Effector memory CD8-positive, alpha-beta T cell (primary cell): ENCODE data around the gene EMSY.
"Not testable (repeated sequence)": the region's sequence is repeated elsewhere in the genome, so short reads cannot be mapped to it uniquely, and the experiment has no call there.

Experiments
- ATAC-seq: fragments of 150-1000 bp; cut with Tn5 transposase; replicated peaks from 2 replicates; pipeline ENCODE4 v1.10.0; 2021; ENCODE audit warnings: mild to moderate bottlenecking, moderate library complexity
- DNase-seq, 3 experiments: peaks; one replicate each; pipeline ENCODE4 v3.0.0; 2021
- H3K27ac Mint-ChIP-seq, 2 donors: one replicate each; pipeline ENCODE4 v1.8.0; 2022; ENCODE audit warnings: mild to moderate bottlenecking in 2 of 2, mixed read lengths in 2 of 2, moderate library complexity in 2 of 2
- H3K27me3 Mint-ChIP-seq, 2 donors: one replicate each; pipeline ENCODE4 v1.8.0; 2022; ENCODE audit warnings: mixed read lengths in 2 of 2
- H3K36me3 Mint-ChIP-seq: one replicate; pipeline ENCODE4 v1.8.0; 2022; ENCODE audit warnings: mild to moderate bottlenecking, moderate library complexity, mixed read lengths; ENCODE audit not compliant: insufficient read depth
- H3K4me1 Mint-ChIP-seq, 2 donors: one replicate each; pipeline ENCODE4 v1.8.0; 2022; ENCODE audit warnings: low read depth in 2 of 2, mixed read lengths in 2 of 2
- H3K4me3 Mint-ChIP-seq, 2 donors: one replicate each; pipeline ENCODE4 v1.8.0; 2022; ENCODE audit warnings: mild to moderate bottlenecking in 2 of 2, mixed read lengths in 2 of 2, moderate library complexity in 2 of 2
- H3K9me3 Mint-ChIP-seq, 2 donors: one replicate each; pipeline ENCODE4 v1.8.0; 2022; ENCODE audit warnings: mixed read lengths in 2 of 2
- total RNA-seq, 9 experiments: gene quantifications; one replicate each; lab custom pipeline; 2026; lab: John Stamatoyannopoulos, UW

Gene EMSY, protein sequence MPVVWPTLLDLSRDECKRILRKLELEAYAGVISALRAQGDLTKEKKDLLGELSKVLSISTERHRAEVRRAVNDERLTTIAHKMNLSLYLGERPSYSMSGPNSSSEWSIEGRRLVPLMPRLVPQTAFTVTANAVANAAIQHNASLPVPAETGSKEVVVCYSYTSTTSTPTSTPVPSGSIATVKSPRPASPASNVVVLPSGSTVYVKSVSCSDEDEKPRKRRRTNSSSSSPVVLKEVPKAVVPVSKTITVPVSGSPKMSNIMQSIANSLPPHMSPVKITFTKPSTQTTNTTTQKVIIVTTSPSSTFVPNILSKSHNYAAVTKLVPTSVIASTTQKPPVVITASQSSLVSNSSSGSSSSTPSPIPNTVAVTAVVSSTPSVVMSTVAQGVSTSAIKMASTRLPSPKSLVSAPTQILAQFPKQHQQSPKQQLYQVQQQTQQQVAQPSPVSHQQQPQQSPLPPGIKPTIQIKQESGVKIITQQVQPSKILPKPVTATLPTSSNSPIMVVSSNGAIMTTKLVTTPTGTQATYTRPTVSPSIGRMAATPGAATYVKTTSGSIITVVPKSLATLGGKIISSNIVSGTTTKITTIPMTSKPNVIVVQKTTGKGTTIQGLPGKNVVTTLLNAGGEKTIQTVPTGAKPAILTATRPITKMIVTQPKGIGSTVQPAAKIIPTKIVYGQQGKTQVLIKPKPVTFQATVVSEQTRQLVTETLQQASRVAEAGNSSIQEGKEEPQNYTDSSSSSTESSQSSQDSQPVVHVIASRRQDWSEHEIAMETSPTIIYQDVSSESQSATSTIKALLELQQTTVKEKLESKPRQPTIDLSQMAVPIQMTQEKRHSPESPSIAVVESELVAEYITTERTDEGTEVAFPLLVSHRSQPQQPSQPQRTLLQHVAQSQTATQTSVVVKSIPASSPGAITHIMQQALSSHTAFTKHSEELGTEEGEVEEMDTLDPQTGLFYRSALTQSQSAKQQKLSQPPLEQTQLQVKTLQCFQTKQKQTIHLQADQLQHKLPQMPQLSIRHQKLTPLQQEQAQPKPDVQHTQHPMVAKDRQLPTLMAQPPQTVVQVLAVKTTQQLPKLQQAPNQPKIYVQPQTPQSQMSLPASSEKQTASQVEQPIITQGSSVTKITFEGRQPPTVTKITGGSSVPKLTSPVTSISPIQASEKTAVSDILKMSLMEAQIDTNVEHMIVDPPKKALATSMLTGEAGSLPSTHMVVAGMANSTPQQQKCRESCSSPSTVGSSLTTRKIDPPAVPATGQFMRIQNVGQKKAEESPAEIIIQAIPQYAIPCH (N-terminal part only)
- total RNA-seq, result 25.0 to 81.1 (median 47.2) reads per million in 9 experiments

DNA sequence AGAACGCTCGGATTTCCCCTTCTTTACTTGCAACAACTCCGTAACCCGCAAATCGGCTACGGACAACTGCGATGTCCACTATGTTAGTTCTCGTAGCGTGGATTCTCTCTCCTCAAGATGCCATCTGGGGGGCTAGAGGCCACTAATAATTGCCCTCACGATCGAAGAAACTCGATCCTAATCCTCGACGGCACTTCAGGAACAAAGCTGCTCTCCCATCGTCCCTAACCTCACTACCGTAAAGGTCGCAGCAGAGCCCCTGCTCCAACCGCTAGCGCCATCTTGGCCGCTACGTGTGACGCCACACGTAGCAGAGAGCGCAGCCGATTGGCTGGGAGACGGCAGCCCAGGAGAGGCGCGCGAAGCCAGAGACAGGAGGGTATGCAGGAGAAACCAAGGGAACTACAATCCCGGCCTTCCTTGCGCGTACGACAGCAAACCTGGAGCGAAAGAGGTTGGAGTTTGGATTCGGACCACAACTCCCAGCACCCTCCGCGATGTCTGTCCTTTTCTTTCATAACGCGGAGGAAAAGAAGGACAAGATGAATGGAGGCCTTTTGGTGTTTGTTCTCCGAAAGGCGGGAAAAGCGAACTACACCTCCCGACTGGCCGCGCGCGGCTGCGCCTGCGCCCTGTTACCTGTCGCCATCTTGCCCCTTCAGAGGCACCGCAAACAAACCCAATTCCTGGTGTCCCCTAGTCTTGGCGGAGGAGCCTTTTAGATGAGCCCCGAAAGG lies at the start of gene EMSY:
TSS of gene EMSY (plus strand) at position 635 of the 737 bp plus-strand sequence. CDS start 1,921 bp downstream, outside the sequence.
- H3K4me1 Mint-ChIP-seq, result peaks cover 23 to 44% of the 10 kb centered on the region in 2 donors
- peaks cover 20% of the 10 kb centered on the region for H3K36me3 Mint-ChIP-seq
- DNase-seq (peak; percentile 81 to 83 (median 81)), ATAC-seq (peak; percentile 90)
- no peaks in the 10 kb centered on the region for H3K27me3 Mint-ChIP-seq
- H3K27ac Mint-ChIP-seq, result peak within 1 kb of the TSS; percentile 94
- no peaks in the 10 kb centered on the region for H3K9me3 Mint-ChIP-seq
- H3K4me3 Mint-ChIP-seq, result peak within 1 kb of the TSS; percentile 92 to 95

DNA sequence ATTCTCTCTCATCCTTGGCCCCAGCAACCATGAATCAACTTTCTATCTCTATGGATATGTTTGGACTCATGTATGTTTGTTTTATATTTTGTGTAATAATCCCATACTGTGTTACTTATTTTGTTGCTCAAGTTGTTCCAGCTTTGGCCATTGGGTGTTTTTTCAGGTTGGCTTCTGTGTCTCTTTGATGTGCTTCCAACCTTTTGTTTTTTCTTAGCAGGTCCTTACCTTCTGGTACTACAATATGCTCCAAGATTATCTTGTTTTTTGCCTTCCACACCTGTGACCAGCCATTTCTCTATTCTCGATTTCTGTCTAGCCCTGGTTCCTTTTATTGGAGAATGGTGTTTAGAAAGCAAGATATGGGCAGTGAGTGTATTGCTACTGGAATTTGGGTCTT lies 49.5 kb upstream of the EMSY start:
- Mint-ChIP-seq H3K27me3 (no peaks in the 10 kb centered on the region), H3K4me3 (no peak overlapping the region)

DNA sequence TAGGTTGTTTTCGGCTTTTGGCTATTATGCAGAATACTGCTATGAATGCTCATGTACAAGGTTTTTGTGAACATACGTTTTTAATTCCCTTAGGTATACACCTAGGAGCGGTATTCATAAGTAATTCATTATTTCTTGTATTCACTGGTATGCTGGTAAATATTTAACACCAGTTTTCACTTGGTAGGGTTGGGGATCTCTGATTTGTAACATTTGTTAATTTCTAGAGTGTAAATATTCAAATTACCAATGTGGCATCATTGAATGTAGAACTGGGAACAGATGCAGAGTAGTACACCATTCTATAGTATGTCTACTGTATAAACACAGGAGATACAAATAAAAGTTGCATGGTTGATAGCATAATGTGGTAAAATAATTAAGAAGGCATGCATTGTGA lies 47.4 kb upstream of the EMSY start:
- Mint-ChIP-seq H3K27me3 (no peaks in the 10 kb centered on the region), H3K9me3 (no peaks in the 10 kb centered on the region), H3K4me1 (peaks cover 0 to 2% of the 10 kb centered on the region in 2 donors), H3K36me3 (peaks cover 3% of the 10 kb centered on the region), H3K4me3 (no peak overlapping the region), H3K27ac (no peak overlapping the region)
- ATAC-seq, result no peak
- no peak for DNase-seq

More for the DNA sequence above, 49.5 kb upstream of the EMSY start:
- H3K4me1 Mint-ChIP-seq, result peaks cover 0 to 2% of the 10 kb centered on the region in 2 donors
- ATAC-seq (no peak), DNase-seq (no peak)
- no peak overlapping the region for H3K27ac Mint-ChIP-seq
- no peaks in the 10 kb centered on the region for H3K9me3 Mint-ChIP-seq
- peaks cover 3% of the 10 kb centered on the region for H3K36me3 Mint-ChIP-seq

DNA sequence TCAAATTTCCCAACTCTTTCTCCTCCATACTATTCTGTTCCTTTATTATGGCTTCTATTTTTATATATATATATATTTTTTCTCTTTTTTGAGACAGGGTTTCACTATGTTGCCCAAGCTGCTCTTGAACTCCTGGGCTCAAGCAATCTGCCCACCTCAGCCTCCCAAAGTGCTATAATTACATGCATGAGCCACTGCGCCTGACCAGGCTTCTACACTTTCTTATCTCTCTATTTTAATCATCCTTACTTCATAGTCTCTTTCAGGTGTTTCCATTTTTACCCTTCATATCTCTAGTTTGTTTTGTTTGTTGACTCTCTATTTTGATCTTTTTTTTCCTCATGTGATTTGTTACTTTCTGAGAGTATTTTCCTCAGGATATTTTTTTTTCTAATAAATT lies 43.9 kb upstream of the EMSY start:
- Mint-ChIP-seq H3K9me3 (no peaks in the 10 kb centered on the region), H3K27me3 (no peaks in the 10 kb centered on the region), H3K4me1 (no peaks in the 10 kb centered on the region), H3K4me3 (no peak overlapping the region), H3K36me3 (peaks cover 3% of the 10 kb centered on the region), H3K27ac (no peak overlapping the region)
- no peak for DNase-seq
- ATAC-seq, result no peak

DNA sequence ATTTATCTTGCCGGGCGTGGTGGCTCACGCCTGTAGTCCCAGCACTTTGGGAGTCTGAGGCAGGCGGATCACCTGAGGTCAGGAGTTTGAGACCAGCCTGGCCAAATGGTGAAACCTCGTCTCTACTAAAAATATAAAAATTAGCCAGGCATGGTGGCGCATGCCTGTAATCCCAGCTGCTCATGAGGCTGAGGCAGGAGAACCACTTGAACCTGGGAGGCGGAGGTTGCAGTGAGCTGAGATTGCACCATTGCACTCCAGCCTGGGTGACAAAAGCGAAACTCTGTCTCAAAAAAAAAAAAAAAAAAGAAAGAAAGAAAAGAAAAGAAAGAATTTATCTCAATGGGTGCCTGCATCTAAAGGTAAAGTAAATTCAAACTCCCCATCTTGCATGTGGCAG lies 43.3 kb upstream of the EMSY start:
- H3K27me3 Mint-ChIP-seq, H3K9me3 Mint-ChIP-seq, H3K4me3 Mint-ChIP-seq, H3K4me1 Mint-ChIP-seq, ATAC-seq, H3K36me3 Mint-ChIP-seq, DNase-seq: not testable (repeated sequence)
- H3K27ac Mint-ChIP-seq, result peak overlapping the region in 1 of 2 donors; percentile 53

DNA sequence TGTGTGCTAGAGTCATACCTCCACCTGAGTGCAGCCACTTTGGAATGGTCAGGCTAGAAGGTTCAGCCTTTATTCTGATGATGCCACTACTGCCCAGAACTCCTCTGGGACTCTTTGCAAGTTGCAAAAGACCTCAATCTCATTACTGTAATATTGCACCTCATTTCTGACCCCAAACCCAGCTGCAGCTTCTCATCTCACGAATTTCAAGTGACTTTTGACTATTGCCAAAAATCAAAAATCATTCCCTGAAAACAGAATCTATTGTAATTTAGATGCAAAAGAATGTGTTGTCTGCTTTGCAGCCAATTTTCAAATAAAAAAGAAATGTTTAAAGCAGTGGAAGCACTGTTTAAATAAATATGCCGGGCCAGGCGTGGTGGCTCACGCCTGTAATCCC lies 38.5 kb upstream of the EMSY start:
- H3K27ac Mint-ChIP-seq, result no peak overlapping the region
- no peaks in the 10 kb centered on the region for H3K4me1 Mint-ChIP-seq
- H3K27me3 Mint-ChIP-seq, result no peaks in the 10 kb centered on the region
- no peaks in the 10 kb centered on the region for H3K36me3 Mint-ChIP-seq
- H3K4me3 Mint-ChIP-seq, result no peak overlapping the region
- DNase-seq, result no peak
- ATAC-seq, result no peak
- H3K9me3 Mint-ChIP-seq, result no peaks in the 10 kb centered on the region

DNA sequence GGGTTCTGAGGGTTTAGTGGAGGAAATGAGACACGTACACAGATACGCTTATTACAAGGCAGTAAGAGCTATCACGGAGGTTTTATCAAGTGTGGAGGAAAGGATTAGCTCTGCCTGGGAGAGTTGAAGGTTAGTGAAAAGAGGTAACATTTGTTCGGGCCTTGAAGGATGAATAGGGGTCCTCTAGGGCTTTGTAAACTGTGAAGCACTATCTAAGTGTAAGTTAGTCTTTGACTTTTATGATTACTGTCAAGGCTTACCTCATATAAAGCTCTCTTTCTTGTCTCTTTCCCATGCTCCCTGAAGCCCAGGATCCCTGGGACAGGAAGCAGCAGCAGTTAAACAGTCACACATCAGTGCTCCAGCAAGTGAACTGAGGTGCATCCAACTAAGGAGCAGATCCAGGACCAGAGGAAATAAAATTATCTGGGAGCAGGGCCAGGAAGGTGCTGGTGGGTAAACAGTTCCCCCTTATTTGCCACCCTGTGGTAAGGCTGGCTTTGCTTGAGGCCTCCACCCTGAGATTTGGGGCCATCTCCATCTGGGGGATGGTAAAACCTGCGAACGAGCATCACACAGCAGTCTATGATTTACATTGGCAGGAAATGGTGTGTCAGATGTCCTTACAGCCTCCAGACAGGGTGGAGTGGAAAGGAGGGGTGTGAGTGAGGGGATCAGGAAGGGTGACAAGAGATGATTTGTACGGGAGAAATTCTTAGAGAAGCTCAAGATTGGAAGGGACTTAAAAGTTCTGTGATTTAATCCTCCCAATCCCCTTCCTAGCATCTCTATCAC lies 36.5 kb upstream of the EMSY start:
- no peak for ATAC-seq
- Mint-ChIP-seq H3K27me3 (peaks cover 0 to 9% of the 10 kb centered on the region in 2 donors), H3K27ac (no peak overlapping the region), H3K9me3 (no peaks in the 10 kb centered on the region), H3K36me3 (no peaks in the 10 kb centered on the region), H3K4me3 (no peak overlapping the region), H3K4me1 (no peaks in the 10 kb centered on the region)
- no peak for DNase-seq

DNA sequence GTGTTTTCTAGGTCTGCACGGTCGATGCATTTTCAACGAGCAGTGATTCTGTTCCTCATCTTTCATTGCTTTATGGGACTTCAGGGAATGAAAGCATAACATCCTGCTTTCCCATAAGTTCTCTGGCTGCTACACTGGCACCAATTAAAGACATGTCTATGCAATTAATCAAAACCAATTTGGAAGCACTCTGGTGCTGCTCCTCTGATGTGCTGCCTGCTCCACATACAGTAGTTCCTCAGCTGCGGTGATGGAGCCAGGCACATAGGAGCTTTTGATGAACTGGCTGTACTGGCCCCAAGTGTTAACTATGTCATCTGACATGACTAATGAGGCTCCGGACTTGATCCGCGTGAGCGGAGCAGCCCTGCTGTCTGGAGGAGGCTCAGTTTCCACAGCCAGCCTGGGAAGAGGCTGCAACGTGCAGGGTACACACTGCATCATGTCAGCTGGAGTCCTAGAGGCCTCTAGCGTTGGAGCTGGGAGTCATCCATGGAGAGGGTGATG lies 33.9 kb upstream of the EMSY start:
- peaks cover 0 to 17% of the 10 kb centered on the region in 2 donors for H3K27me3 Mint-ChIP-seq
- no peaks in the 10 kb centered on the region for H3K36me3 Mint-ChIP-seq
- H3K4me3 Mint-ChIP-seq, result no peak overlapping the region
- no peak for DNase-seq
- no peak for ATAC-seq
- H3K27ac Mint-ChIP-seq, result no peak overlapping the region
- H3K9me3 Mint-ChIP-seq, result no peaks in the 10 kb centered on the region
- H3K4me1 Mint-ChIP-seq, result no peaks in the 10 kb centered on the region

DNA sequence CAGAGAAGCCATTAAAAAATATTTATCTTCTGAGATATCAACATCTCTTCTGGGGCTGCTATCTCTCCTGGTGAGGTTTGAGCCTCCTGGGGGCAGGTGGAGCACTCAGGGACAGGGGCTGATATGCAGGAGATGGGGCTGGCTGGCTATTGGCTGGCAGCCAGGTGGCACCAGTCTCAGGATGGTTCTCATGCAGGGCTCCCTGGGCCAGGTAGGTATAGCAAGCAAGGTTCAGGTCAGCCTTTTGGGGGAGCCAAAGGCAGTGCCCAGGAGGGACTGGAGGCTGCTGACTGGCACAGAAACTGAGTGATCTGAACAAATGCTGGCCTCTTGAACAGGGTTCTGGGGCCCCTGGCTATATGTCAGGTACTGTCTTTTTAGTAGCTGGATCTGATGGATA lies 29.7 kb upstream of the EMSY start:
- Mint-ChIP-seq H3K36me3 (no peaks in the 10 kb centered on the region), H3K27ac (no peak overlapping the region), H3K9me3 (no peaks in the 10 kb centered on the region), H3K4me1 (no peaks in the 10 kb centered on the region), H3K4me3 (no peak overlapping the region), H3K27me3 (peaks cover 10 to 37% of the 10 kb centered on the region in 2 donors)
- DNase-seq (no peak), ATAC-seq (no peak)

DNA sequence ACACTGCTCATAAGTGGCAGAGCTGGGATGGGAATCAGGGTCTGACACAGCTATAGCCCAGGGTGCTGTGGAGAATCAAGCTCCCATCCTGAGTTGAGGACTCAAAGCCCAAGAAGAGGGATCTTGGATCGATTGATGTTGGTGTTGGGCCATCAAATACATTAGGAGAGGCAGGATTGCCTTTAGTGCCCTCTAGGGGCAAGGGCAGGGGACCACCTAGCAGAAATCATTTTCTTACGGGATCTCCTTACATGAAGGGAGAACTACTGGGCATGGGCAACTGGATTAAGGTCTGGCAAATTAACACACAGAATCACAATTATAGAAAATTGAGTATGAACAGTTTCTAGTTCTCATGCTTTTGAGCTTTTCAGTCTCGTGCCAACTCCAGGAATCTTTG lies 24.9 kb upstream of the EMSY start:
- H3K9me3 Mint-ChIP-seq, result no peaks in the 10 kb centered on the region
- H3K27ac Mint-ChIP-seq, result no peak overlapping the region
- peaks cover 5 to 6% of the 10 kb centered on the region in 2 donors for H3K4me1 Mint-ChIP-seq
- ATAC-seq, result no peak
- DNase-seq, result no peak
- peaks cover 10 to 20% of the 10 kb centered on the region in 2 donors for H3K27me3 Mint-ChIP-seq
- H3K36me3 Mint-ChIP-seq, result no peaks in the 10 kb centered on the region
- H3K4me3 Mint-ChIP-seq, result no peak overlapping the region

DNA sequence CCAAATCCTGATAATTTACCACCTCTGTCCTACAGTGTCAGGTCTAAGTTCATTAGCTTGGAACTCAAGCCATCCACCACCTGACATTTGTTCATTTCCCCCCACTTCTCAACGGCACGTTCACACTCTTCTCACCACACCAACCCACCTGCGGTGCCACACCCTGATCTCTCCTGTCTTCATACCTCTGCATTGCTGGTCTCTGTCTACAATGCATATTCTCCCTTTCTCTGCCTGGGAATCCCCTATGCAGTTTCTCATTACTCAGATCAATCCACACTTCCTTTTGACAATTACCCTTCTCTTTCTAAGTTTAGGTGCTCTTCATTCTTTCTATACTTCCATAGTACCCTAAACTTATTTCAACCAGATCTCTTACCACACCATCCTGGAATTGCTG lies 20.4 kb upstream of the EMSY start:
- peak overlapping the region in 1 of 2 donors; percentile 33 for H3K27ac Mint-ChIP-seq

DNA sequence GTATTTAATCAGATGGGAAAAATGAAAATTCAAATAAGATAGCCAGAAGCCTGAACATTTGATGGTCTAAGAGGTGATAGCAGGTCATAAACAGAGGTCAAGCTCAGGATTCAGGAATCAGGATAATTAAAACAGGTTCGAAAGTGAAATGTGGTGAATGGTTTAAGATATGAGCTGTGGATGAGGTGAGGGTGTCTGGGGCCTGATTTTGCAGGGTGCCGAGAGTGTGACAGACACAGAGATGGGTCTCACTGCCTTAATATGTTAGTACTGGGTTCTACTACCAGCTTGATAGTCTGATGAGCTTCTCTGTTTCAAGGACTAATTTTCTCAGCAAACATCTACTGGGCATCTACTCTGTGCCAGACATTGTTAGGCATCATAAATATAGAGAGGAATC lies 19.9 kb upstream of the EMSY start:
- H3K27ac Mint-ChIP-seq, result peak overlapping the region in 1 of 2 donors; percentile 33
- no peak for ATAC-seq
- DNase-seq, result no peak

More for the DNA sequence above, 20.4 kb upstream of the EMSY start:
- Mint-ChIP-seq H3K9me3 (no peaks in the 10 kb centered on the region), H3K4me3 (no peak overlapping the region), H3K4me1 (peaks cover 5 to 6% of the 10 kb centered on the region in 2 donors), H3K36me3 (no peaks in the 10 kb centered on the region), H3K27me3 (peaks cover 0 to 8% of the 10 kb centered on the region in 2 donors)
- peak; percentile 32 for ATAC-seq
- DNase-seq, result no peak

More for the DNA sequence above, 19.9 kb upstream of the EMSY start:
- peaks cover 0 to 5% of the 10 kb centered on the region in 2 donors for H3K27me3 Mint-ChIP-seq
- no peaks in the 10 kb centered on the region for H3K36me3 Mint-ChIP-seq
- no peaks in the 10 kb centered on the region for H3K9me3 Mint-ChIP-seq
- H3K4me1 Mint-ChIP-seq, result peaks cover 5 to 6% of the 10 kb centered on the region in 2 donors
- no peak overlapping the region for H3K4me3 Mint-ChIP-seq
